Measurements from ENCODE around the gene IGLL5. TPM values are rescaled to one million over a fixed set of nuclear protein-coding genes. Genes with fewer than 3 reads are reported as not detected.

IGLL5 gene
- total and polyA plus RNA-seq, 2 of the 13 experiments (the other 11 are each of a cell fraction or from before 2014, with no cell fraction given): not detected

GRCh38 chr22:22913989-22914388 lies 26.4 kb downstream of the IGLL5 start:
- POLR2A ChIA-PET: no interaction called here
- Histone ChIP-seq H3K4me1 (ENCODE audit: insufficient read depth, low read length) (peaks cover 23% of the 10 kb centered on the region), H3K4me3 (replicated peaks in 1 of 3; ENCODE audit: insufficient read depth in 1 of 3, low read depth in 2 of 3, low read length in 3 of 3) (no peak overlapping the region), H3K9me3 (ENCODE audit: low read length) (no peaks in the 10 kb centered on the region), H3K4me2 (ENCODE audit: low read depth, low read length) (no peak overlapping the region), H3K9ac (ENCODE audit: insufficient read depth, low read depth, low read length) (no peak overlapping the region), H4K20me1 (ENCODE audit: insufficient read depth, low read length) (no peaks in the 10 kb centered on the region), H2AFZ (ENCODE audit: low read length) (no peak overlapping the region), H3K27me3 (ENCODE audit: control insufficient read depth in 1 of 2, insufficient read depth in 2 of 2, low read length in 2 of 2) (peaks cover 1 to 59% of the 10 kb centered on the region in 2 experiments; a peak in 4 of 5 replicates), H3K36me3 (replicated peaks in 1 of 2; ENCODE audit: control insufficient read depth in 1 of 2, insufficient read depth in 2 of 2, low read length in 2 of 2) (no peaks in the 10 kb centered on the region), H3K27ac (ENCODE audit: extremely low read length, insufficient read depth, low read length) (no peak overlapping the region), H3K79me2 (ENCODE audit: insufficient read depth, low read length) (no peaks in the 10 kb centered on the region)
- intact Hi-C loops (cut with micrococcal nuclease; ENCODE audit: unreplicated experiment): no loop called here
- BruUV-seq (replicated peaks): no TSS peak
- CTCF ChIA-PET (ENCODE audit: low intra/inter-chr PET ratio, low total read pairs): no interaction called here
- in situ Hi-C loops (cut with HindIII; ENCODE audit: extremely low pct_ligation_motif_present, low pct_unique_long_range_greater_than_20kb): no loop called here
- WGBS (ENCODE audit: low lambda C conversion rate): 0% methylated on average over 2 of the region's 5 CpGs
- DNase-seq (ENCODE audit: low spot score) (no peak), FAIRE-seq (no peak), ATAC-seq (no peak)
- TF ChIP-seq ZSCAN12 (CRISPR knock-in tag; IDR thresholded peaks at IDR 0.05): no peak
- TF ChIP-seq DMAP1 (CRISPR knock-in tag; IDR thresholded peaks at IDR 0.05): no peak
- TF ChIP-seq AGO1 (IDR thresholded peaks at IDR 0.05; ENCODE audit: low read depth, low read length, poor library complexity, severe bottlenecking): no peak
- no peak for TF ChIP-seq EZH2 (conservative IDR thresholded peaks at IDR 0.05; ENCODE audit: low read depth, low read length)
- no peak for TF ChIP-seq IRF2 (CRISPR knock-in tag; IDR thresholded peaks at IDR 0.05)
- no peak for TF ChIP-seq THAP7 (CRISPR knock-in tag; IDR thresholded peaks at IDR 0.05)

- POLR2A ChIA-PET: no interaction called here
- no peaks in the 10 kb centered on the region for H3K79me2 ChIP-seq (ENCODE audit: insufficient read depth, low read length)
- no peak overlapping the region for H3K4me2 ChIP-seq (ENCODE audit: low read depth, low read length)
- FAIRE-seq (no peak), ATAC-seq (no peak), DNase-seq (ENCODE audit: low spot score) (no peak)
- CTCF ChIA-PET (ENCODE audit: low intra/inter-chr PET ratio, low total read pairs): no interaction called here
- no peaks in the 10 kb centered on the region for H4K20me1 ChIP-seq (ENCODE audit: insufficient read depth, low read length)
- H3K9me3 ChIP-seq (ENCODE audit: low read length): no peaks in the 10 kb centered on the region
- peaks cover 23% of the 10 kb centered on the region for H3K4me1 ChIP-seq (ENCODE audit: insufficient read depth, low read length)
- in situ Hi-C loops (cut with HindIII; ENCODE audit: extremely low pct_ligation_motif_present, low pct_unique_long_range_greater_than_20kb) (no loop called here), intact Hi-C loops (cut with micrococcal nuclease; ENCODE audit: unreplicated experiment) (no loop called here)
- no peak overlapping the region for H3K27ac ChIP-seq (ENCODE audit: extremely low read length, insufficient read depth, low read length)
- H3K4me3 ChIP-seq (replicated peaks in 1 of 3; ENCODE audit: insufficient read depth in 1 of 3, low read depth in 2 of 3, low read length in 3 of 3): no peak overlapping the region
- peaks cover 1 to 52% of the 10 kb centered on the region in 2 experiments for H3K27me3 ChIP-seq (ENCODE audit: control insufficient read depth in 1 of 2, insufficient read depth in 2 of 2, low read length in 2 of 2)
- no peaks in the 10 kb centered on the region for H3K36me3 ChIP-seq (replicated peaks in 1 of 2; ENCODE audit: control insufficient read depth in 1 of 2, insufficient read depth in 2 of 2, low read length in 2 of 2)
- H3K9ac ChIP-seq (ENCODE audit: insufficient read depth, low read depth, low read length): no peak overlapping the region
- BruUV-seq (replicated peaks): no TSS peak
- H2AFZ ChIP-seq (ENCODE audit: low read length): no peak overlapping the region
- WGBS (ENCODE audit: low lambda C conversion rate): 28% methylated on average over 11 of the region's 11 CpGs
- no peak for TF ChIP-seq HMG20B (CRISPR knock-in tag; conservative IDR thresholded peaks at IDR 0.05)
- no peak for TF ChIP-seq JUNB (CRISPR knock-in tag; IDR thresholded peaks at IDR 0.05; ENCODE audit: borderline replicate concordance)
- TF ChIP-seq SIN3A (IDR thresholded peaks at IDR 0.05; ENCODE audit: borderline replicate concordance, low read depth, low read length): no peak
- TF ChIP-seq ZNF350 (CRISPR knock-in tag; IDR thresholded peaks at IDR 0.05; ENCODE audit: borderline replicate concordance, low read depth): no peak
- no peak for TF ChIP-seq WIZ (CRISPR knock-in tag; IDR thresholded peaks at IDR 0.05)
- TF ChIP-seq GMEB2 (CRISPR knock-in tag; IDR thresholded peaks at IDR 0.05; ENCODE audit: low read depth): no peak
- TF ChIP-seq ATF1 (CRISPR knock-in tag; IDR thresholded peaks at IDR 0.05): no peak
- TF ChIP-seq MBD4 (IDR thresholded peaks at IDR 0.05; ENCODE audit: borderline replicate concordance, low read length): no peak
- TF ChIP-seq FLYWCH1 (CRISPR knock-in tag; IDR thresholded peaks at IDR 0.05): no peak
- no peak for TF ChIP-seq ADNP (CRISPR knock-in tag; IDR thresholded peaks at IDR 0.05)
Measured at GRCh38 chr22:22914726-22915669, 27.4 kb downstream of the IGLL5 start.
